Astrocyte of the cerebellum (primary cell): ENCODE measurements around the gene KATNB1.
"Not testable (repeated sequence)": the region's sequence is repeated elsewhere in the genome, so short reads cannot be mapped to it uniquely, and the experiment has no call there.

Experiments used
- DNase-seq: peaks from one replicate; pipeline ENCODE4 v3.0.0-alpha.2; 2011; ENCODE audit warnings: low read depth
- H3K4me3 ChIP-seq: 2 replicates; pipeline ENCODE4 v1.5.1; 2011; ENCODE audit warnings: mild to moderate bottlenecking, low read depth, low read length, moderate library complexity
- CTCF ChIP-seq: IDR thresholded peaks from 2 replicates; pipeline ENCODE4 v1.5.1; 2012; ENCODE audit warnings: low read length, low read depth, moderate library complexity, mild to moderate bottlenecking; ENCODE audit errors: missing control alignments
- in situ Hi-C: cut with HindIII; loops from 2 replicates; pipeline ENCODE4 v1.10.0; 2017; ENCODE audit warnings: low sequenced_read_pairs

The KATNB1 gene

GRCh38 chr16:57725151-57725550 is 10.4 kb upstream of the KATNB1 start:
- TF ChIP-seq CTCF = no peak
- no peak overlapping the region for H3K4me3 ChIP-seq
- no peak for DNase-seq
- in situ Hi-C loops = no loop called here

- in situ Hi-C loops = no loop called here
- no peak for TF ChIP-seq CTCF
- DNase-seq = no peak
- no peak overlapping the region for H3K4me3 ChIP-seq
Measured at GRCh38 chr16:57725554-57725953, 10.0 kb upstream of the KATNB1 start.

- DNase-seq = no peak
- no peak for TF ChIP-seq CTCF
- in situ Hi-C loops = no loop called here
- no peak overlapping the region for H3K4me3 ChIP-seq
Measured at GRCh38 chr16:57725976-57726375, 9.6 kb upstream of the KATNB1 start.

GRCh38 chr16:57726433-57726947 is 9.1 kb upstream of the KATNB1 start:
- TF ChIP-seq CTCF = no peak
- in situ Hi-C loops = no loop called here
- no peak overlapping the region for H3K4me3 ChIP-seq
- no peak for DNase-seq

- in situ Hi-C loops = no loop called here
- DNase-seq = no peak
- TF ChIP-seq CTCF = no peak
- H3K4me3 ChIP-seq = no peak overlapping the region
Measured at GRCh38 chr16:57727610-57728009, 8.0 kb upstream of the KATNB1 start.

GRCh38 chr16:57728336-57729181 is 7.0 kb upstream of the KATNB1 start:
- no peak for DNase-seq
- in situ Hi-C loops = no loop called here
- TF ChIP-seq CTCF = no peak
- no peak overlapping the region for H3K4me3 ChIP-seq

GRCh38 chr16:57729182-57729484 is 6.4 kb upstream of the KATNB1 start:
- DNase-seq = no peak
- in situ Hi-C loops = no loop called here
- TF ChIP-seq CTCF = no peak
- no peak overlapping the region for H3K4me3 ChIP-seq

- not testable (repeated sequence) for DNase-seq
Measured at GRCh38 chr16:57729852-57730251, 5.7 kb upstream of the KATNB1 start.

More at GRCh38 chr16:57729852-57730251, 5.7 kb upstream of the KATNB1 start:
- in situ Hi-C loops, H3K4me3 ChIP-seq: not testable (repeated sequence)
